GM21529 (cell line): ENCODE results near the gene CYP2J2.
"Not testable (repeated sequence)": the region's sequence is repeated elsewhere in the genome, so short reads cannot be mapped to it uniquely, and the experiment has no call there.

Experiments used
- ATAC-seq: cut with Tn5 transposase; IDR thresholded peaks from one replicate; pipeline ENCODE4 v1.9.1; 2021; ENCODE audit not compliant: unreplicated experiment

The CYP2J2 gene

DNA sequence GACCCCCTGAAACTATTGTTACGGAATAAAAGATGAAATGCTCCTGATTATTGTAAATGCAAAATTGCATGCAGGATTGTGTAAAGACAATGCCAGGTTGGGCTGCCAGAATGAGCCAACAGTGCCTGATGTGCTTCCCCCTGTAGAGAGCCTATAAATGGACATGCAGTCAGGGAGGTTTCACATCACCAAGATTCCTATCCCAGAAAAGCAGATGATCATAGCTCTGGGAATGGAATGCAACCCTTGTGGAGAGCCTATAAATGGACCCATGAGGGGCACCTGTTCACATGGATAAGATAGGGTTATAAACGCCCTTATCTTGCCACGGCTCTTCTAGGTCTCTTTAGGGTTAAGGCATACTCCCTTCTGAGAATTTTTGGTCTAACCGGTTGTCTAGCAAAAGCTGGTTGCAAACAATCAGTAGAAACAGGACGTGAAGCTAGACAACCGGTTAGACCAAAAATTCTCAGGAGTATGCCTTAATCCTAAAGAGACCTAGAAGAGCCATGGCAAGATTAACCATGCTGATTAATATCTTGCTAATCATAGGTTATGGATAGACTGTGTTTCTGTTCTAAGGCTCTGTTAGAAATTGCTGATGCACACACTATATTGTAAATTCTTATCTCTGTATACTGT, 5.2 kb downstream of the CYP2J2 start:
- not testable (repeated sequence) for ATAC-seq

DNA sequence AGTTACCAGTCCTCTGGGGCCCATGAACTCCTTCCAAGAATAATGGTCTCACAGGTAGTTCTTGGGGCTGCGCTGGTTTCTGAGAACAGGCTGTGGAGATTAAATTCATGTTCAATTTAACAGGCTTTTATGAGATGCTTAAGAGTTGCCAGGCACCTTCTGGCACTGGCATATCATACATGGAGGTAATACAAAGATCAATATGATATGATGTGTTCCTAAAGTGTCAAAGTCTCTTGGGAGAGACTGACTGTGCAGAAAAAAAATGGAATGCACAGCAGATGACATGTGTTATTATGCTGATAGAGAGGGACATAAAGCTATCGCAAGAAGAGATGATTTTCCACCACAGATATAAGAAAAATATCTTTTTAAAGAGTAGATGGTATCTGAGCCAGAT, 6.8 kb downstream of the CYP2J2 start:
- ATAC-seq: no peak

- no peak for ATAC-seq
Measured at GRCh38 chr1:59917785-59918180, 8.8 kb downstream of the CYP2J2 start.

GRCh38 chr1:59917026-59917784, 9.4 kb downstream of the CYP2J2 start:
- no peak for ATAC-seq

- no peak for ATAC-seq
Measured at GRCh38 chr1:59915516-59915915, 11.1 kb downstream of the CYP2J2 start.

DNA sequence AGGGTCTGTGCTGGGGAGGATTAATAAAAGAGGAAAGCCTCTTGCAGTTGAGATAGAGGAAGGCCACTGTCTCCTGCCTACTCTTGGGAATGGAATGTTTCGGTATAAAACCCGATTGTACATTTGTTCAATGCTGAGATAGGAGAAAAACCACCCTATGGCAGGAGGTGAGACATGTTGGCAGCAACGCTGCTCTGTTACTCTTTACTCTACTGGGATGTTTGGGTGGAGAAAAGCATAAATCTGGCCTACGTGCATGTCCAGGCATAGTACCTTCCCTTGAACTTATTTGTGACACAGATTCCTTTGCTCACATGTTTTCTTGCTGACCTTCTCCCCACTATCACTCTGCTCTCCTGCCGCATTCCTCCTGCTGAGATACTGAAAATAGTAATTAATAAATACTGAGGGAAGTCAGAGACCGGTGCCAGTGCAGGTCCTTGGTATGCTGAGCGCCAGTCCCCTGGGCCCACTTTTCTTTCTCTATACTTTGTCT, 11.7 kb downstream of the CYP2J2 start:
- not testable (repeated sequence) for ATAC-seq

DNA sequence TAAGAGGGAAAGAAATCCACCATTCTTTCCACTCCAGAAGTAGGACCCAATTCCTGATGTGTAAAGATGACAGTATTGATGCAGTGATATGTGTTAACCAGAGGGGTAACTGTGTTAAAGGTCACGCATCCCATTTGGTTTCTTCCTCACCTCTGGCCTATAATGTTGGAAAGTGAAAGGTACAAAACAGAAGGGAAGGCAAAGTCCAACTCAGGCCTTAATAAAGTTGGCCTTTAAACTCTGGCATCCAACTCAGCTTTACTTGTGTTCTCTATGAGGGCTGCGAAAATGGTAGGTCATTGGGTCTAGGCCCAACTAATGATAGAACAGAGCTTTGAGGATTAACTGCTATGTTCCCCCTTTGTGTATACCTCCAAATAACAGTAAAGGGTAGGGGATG, 17.9 kb downstream of the CYP2J2 start:
- no peak for ATAC-seq

DNA sequence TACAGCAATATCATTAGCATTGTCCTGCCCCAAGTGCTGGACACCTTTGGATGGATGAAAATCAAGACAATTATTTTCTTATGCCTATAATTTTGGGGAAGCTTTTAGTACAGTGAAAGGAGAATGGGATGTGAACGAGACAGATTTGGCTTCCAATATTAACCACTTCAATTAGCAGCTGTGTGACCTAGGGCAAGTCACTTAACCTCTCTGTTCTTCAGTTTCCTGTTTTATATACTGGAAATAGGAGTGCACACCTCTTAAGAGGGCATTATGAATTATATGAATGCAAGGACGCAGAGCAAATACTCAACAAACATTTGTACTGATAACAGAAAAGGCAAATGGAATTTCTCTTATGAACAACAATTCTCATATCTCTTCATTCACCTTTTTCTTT, 18.5 kb downstream of the CYP2J2 start:
- ATAC-seq: no peak

GRCh38 chr1:59906931-59907330, 19.6 kb downstream of the CYP2J2 start:
- no peak for ATAC-seq

DNA sequence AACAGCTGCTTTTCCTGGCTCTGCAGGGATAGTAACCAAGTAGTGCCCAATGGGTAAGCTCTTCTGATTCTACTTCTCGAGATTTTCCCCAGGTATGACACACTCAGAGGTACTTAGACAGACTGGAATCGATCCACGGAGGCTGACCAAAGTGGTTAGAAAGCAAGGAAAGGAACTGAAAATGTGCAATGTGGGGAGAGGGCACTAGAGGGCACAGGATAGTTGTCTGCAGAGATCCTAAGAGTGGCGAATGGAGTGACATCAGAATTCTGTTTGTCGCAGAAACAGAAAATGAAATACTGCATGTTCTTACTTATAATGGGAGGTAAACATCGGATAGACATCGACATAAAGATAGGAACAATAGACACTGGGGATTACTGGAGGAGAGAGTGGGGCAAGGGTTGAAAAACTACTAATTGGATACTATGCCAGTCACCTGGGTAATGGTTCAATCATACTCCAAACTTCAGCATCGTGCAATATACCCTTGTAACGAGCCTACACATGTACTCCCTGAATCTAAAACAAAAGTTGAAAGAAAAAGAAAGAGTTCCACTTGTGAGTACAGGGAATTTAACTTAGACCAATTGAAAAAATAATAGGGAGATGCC, 23.3 kb downstream of the CYP2J2 start:
- ATAC-seq: peak; percentile 70

DNA sequence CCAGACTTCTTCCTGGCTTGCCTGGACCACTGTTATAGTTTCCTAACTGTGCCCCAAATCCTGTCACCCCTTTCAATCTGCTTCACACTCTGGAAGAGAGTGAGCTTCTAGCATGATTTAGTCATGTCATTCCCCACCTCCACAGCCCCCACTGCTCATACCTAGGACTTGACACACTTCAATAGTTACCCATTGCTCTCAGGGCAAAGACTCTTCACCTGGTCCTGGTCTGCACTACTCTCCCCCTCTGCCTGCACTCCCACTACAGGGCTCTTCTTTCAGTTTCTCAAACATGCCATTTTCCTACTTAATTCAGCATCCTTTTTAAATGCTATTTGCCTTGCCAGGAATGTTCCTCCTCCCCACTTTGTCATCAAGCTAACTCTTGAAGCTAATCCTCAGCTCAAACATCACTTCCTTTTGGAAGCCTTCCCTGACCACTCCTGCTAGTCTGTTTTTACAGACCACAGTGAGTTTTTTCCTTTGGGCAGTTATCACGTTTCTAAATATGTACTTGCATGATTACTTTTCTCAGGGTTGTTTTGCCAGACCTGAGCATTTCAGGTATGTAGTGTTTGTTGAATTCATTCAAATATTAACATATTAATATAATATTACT, 24.7 kb downstream of the CYP2J2 start:
- ATAC-seq: no peak

DNA sequence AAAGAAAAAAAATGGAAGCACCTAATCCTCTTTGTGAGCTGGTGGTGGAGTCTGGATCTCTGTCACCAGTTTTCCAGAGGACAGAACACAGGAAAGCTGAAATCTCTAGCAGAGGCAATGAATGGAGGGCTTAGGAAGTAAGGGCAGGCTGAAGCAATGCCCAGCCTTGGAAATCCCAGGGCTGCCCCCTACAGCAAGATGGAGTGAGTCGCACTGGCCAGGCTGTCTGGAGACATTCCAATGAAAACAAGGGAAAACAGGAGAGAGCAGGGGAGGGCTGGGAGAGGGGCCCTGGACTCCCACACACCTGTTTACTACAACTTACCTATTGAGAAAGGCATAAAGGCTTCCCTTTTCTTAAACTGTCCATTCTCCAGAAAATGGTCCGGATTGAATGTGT, 25.9 kb downstream of the CYP2J2 start:
- no peak for ATAC-seq

DNA sequence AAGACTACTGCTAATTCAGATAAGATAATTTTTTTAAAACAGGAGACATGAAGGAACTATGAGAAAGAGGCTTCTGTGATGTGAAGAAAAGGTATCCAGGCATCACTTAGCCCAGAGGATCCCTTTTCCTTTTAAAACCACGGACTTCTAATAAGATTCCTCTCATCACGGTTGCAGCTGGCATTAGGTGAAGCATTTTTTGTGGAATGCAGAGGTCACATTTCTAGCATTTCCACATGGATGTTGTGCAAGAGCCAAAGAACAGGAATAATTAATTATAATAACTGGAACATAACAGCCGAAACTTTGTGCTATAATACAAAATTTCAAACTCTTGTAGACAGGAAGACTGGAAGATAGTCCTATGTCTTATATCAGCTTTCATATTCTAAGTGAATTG, 27.6 kb downstream of the CYP2J2 start:
- ATAC-seq: no peak

GRCh38 chr1:59897165-59897564, 29.4 kb downstream of the CYP2J2 start:
- ATAC-seq: no peak

- ATAC-seq: no peak
Measured at GRCh38 chr1:59892841-59893811, 33.4 kb downstream of the CYP2J2 start.

DNA sequence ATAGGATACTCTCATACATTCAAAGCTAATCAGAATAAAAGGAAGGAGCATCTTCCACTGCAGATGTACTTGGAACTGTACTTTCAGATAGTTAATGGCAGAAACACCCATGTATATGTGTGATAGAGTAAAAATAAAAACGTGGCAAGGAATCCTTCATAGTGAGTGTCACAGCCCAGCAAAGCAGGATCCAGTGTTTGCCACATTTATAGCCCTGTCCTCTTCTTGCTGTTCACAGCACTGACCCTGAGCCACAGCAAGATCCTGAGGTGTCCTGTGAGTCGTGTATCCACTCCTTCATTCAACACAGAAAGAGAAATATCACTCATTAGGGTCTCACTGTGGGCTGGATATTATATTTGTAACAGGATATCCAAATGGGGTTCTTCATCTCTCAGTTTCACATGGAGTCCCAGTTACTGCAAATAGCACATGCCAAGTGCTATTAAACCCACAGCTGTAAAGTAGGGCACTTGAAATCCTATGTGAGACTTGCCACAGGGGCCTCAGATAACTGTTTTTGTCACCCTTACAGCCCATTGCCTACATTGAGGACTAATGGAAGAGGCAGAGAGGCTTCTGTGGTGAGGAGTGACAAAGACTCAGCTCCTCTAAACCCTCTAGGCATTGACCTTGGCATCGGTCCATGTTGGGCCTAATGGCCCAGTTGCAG, 41.3 kb downstream of the CYP2J2 start:
- no peak for ATAC-seq

DNA sequence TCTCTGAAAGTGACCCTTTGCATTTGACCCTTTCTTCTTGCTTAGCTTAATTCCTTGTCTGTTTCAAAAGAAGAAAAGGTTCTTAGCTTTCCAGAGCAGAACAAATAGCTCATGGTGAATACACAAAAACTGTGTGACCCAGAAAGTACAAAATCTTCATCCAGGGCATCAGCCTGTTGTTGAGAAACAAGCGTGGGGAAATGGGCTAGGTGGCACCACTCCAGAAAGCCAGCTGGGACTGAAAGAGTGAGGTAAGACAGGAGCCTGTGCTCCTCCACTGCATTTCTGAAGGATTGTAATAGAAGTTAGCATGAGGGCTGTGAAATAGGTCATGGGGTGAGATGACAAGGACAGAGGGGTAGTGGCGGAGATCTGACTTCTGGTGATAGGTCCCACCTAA, 45.8 kb downstream of the CYP2J2 start:
- ATAC-seq: no peak

- ATAC-seq: no peak
Measured at GRCh38 chr1:59879996-59880505, 46.5 kb downstream of the CYP2J2 start.

GRCh38 chr1:59879574-59879973, 47.0 kb downstream of the CYP2J2 start:
- ATAC-seq: peak; percentile 51

- ATAC-seq: no peak
Measured at GRCh38 chr1:59878370-59878769, 48.2 kb downstream of the CYP2J2 start.
